HCT116 (cell line): Measurements from ENCODE around the gene SLC9C2. TPM values are rescaled to one million over a fixed set of nuclear protein-coding genes. Genes with fewer than 3 reads are reported as not detected.

Source experiments
- ATAC-seq: fragments of 200-7000 bp; cut with Tn5 transposase; 2 replicates; pipeline ENCODE4 v1.9.1; 2020; ENCODE audit warnings: mild to moderate bottlenecking, moderate library complexity
- BruUV-seq: library from RNA; stranded (reverse); fragments of 400-500 nt; replicated peaks from 2 replicates; lab custom pipeline; 2021; lab: Mats Ljungman, UMichigan
- CTCF ChIA-PET: fragments of 300-600 bp; sonication (Branson Sonifier 250); formaldehyde crosslinking; loops from one replicate; lab custom pipeline; 2021; ENCODE audit warnings: antibody characterized with exemption; lab: Charles Lee
- POLR2A ChIA-PET: fragments of 300-600, 350-600 bp; sonication (Branson Sonifier 250); formaldehyde crosslinking; loops from one replicate; lab custom pipeline; 2021; ENCODE audit warnings: antibody characterized with exemption; lab: Charles Lee
- RAD21 ChIA-PET, 2 experiments: fragments of 300-600 bp; sonication (Branson Sonifier 250); formaldehyde crosslinking; loops; one replicate each; lab custom pipeline; 2023; ENCODE audit warnings: low total read pairs in 2 of 2; ENCODE audit not compliant: uncharacterized antibody in 2 of 2, unreplicated experiment in 2 of 2, low non-redundant PET in 1 of 2; lab: Charles Lee
- DNase-seq: peaks from one replicate; pipeline ENCODE4 v3.0.0-alpha.2; 2010; ENCODE audit warnings: low read depth, low spot score
- H2AFZ ChIP-seq: fragments of 200-600 bp; shearing (Covaris generic), sonication (generic); 2 replicates; pipeline ENCODE4 v1.6.1; 2017; ENCODE audit warnings: low read depth, mixed run types, mixed read lengths, antibody characterized with exemption, low read length; ENCODE audit not compliant: poor library complexity, severe bottlenecking
- H3K27ac ChIP-seq: 2 replicates; pipeline ENCODE4 v1.5.1; 2012; ENCODE audit warnings: low read depth, low read length
- H3K27me3 ChIP-seq: fragments of 200-600 bp; sonication (generic); 2 replicates; pipeline ENCODE4 v1.6.1; 2016; ENCODE audit warnings: mixed run types, low read length, mixed read lengths; ENCODE audit not compliant: insufficient read depth
- H3K36me3 ChIP-seq, 2 experiments: fragments of 200-500 bp in 1 of 2; fragments of 200-600 bp in 1 of 2; sonication (Bioruptor generic) in 1 of 2; sonication (generic) in 1 of 2; 2 replicates each; pipeline versions ENCODE4 v1.5.1 to v1.6.1; 2014 to 2016; ENCODE audit warnings: low read length in 2 of 2, inconsistent platforms in 1 of 2, mixed read lengths in 1 of 2, mixed run types in 1 of 2; ENCODE audit not compliant: insufficient read depth in 2 of 2, control insufficient read depth in 1 of 2
- H3K4me1 ChIP-seq, 2 experiments: fragments of 200-600 bp in 1 of 2; sonication (generic) in 1 of 2; 2 replicates each; pipeline versions ENCODE4 v1.5.1 to v1.6.1; 2012 to 2017; ENCODE audit warnings: low read length in 2 of 2, inconsistent platforms in 1 of 2, mild to moderate bottlenecking in 1 of 2, mixed read lengths in 1 of 2, mixed run types in 1 of 2, moderate library complexity in 1 of 2; ENCODE audit not compliant: insufficient read depth in 2 of 2, control insufficient read depth in 1 of 2
- H3K4me2 ChIP-seq: fragments of 200-600 bp; sonication (generic); 2 replicates; pipeline ENCODE4 v1.6.1; 2017; ENCODE audit warnings: mixed run types, low read length, mixed read lengths
- H3K4me3 ChIP-seq, 2 experiments: fragments of 200-600 bp in 1 of 2; sonication (generic) in 1 of 2; replicated peaks in 1 of 2; 2 replicates each; pipeline ENCODE4 v1.5.1; 2011 to 2016; ENCODE audit warnings: low read length in 2 of 2, control low read depth in 1 of 2, low read depth in 1 of 2, mild to moderate bottlenecking in 1 of 2, mixed read lengths in 1 of 2, mixed run types in 1 of 2
- H3K79me2 ChIP-seq: fragments of 200-600 bp; sonication (generic); 2 replicates; pipeline ENCODE4 v1.6.1; 2017; ENCODE audit warnings: mild to moderate bottlenecking, mixed run types, low read length, moderate library complexity, mixed read lengths; ENCODE audit not compliant: insufficient read depth
- H3K9ac ChIP-seq: fragments of 200-600 bp; sonication (generic); 2 replicates; pipeline ENCODE4 v1.6.1; 2016; ENCODE audit warnings: low read length, mixed read lengths
- H3K9me2 ChIP-seq: fragments of 200-600 bp; sonication (generic), shearing (Covaris generic); 2 replicates; pipeline ENCODE4 v1.6.1; 2017; ENCODE audit warnings: mixed run types, mild to moderate bottlenecking, moderate library complexity; ENCODE audit not compliant: insufficient read depth
- H3K9me3 ChIP-seq, 2 experiments: fragments of 200-500 bp in 1 of 2; fragments of 200-600 bp in 1 of 2; sonication (Bioruptor generic) in 1 of 2; sonication (generic) in 1 of 2; 2 replicates each; pipeline ENCODE4 v1.6.1; 2014 to 2017; ENCODE audit warnings: low read length in 2 of 2, mixed read lengths in 2 of 2, inconsistent platforms in 1 of 2, low read depth in 1 of 2, mild to moderate bottlenecking in 1 of 2, mixed run types in 1 of 2, moderate library complexity in 1 of 2; ENCODE audit not compliant: control insufficient read depth in 1 of 2, insufficient read depth in 1 of 2
- H4K20me1 ChIP-seq: fragments of 200-600 bp; sonication (generic), shearing (Covaris generic); 2 replicates; pipeline ENCODE4 v1.6.1; 2017; ENCODE audit warnings: mixed run types, mild to moderate bottlenecking, moderate library complexity; ENCODE audit not compliant: insufficient read depth
- ATF3 ChIP-seq: IDR thresholded peaks from 2 replicates; pipeline ENCODE4 v1.6.1; 2012
- CEBPB ChIP-seq: IDR thresholded peaks from 2 replicates; pipeline ENCODE4 v1.6.1; 2012; ENCODE audit warnings: low read depth
- EGR1 ChIP-seq: IDR thresholded peaks from 2 replicates; pipeline ENCODE4 v1.6.1; 2012; ENCODE audit warnings: low read depth
- EZH2 ChIP-seq: fragments of 200-600 bp; sonication (generic); IDR thresholded peaks from 2 replicates; pipeline ENCODE4 v1.6.1; 2017; ENCODE audit warnings: antibody characterized with exemption, mixed run types
- MAX ChIP-seq: IDR thresholded peaks from 2 replicates; pipeline ENCODE4 v1.6.1; 2012
- SP1 ChIP-seq: IDR thresholded peaks from 2 replicates; pipeline ENCODE4 v1.6.1; 2012; ENCODE audit warnings: low read depth
- ZBTB33 ChIP-seq: IDR thresholded peaks from 2 replicates; pipeline ENCODE4 v1.6.1; 2011; ENCODE audit warnings: mild to moderate bottlenecking, low read length, moderate library complexity; ENCODE audit not compliant: insufficient replicate concordance; ENCODE audit errors: extremely low read depth
- ZFX ChIP-seq: fragments of 450-650 bp; IDR thresholded peaks from 2 replicates; pipeline ENCODE4 v1.6.1; 2017
- ZNF274 ChIP-seq: fragments of 200-500 bp; sonication (Bioruptor generic); IDR thresholded peaks from 2 replicates; pipeline ENCODE4 v1.6.1; 2014; ENCODE audit warnings: mild to moderate bottlenecking, low read depth, low read length, inconsistent platforms
- intact Hi-C: fragments of 100-400 bp; cut with micrococcal nuclease; formaldehyde crosslinking; loops from 2 replicates; pipeline ENCODE4 v1.10.0; 2022
- total RNA-seq: library from RNA; stranded (reverse); gene quantifications from one replicate; pipeline ENCODE4 v1.2.1, GENCODE V29; 2021; ENCODE audit not compliant: unreplicated experiment

Gene SLC9C2
- total RNA-seq, 1 experiment from 2014 or later, result not detected

- TF ChIP-seq ATF3 (no peak), ZBTB33 (no peak), CEBPB (no peak), EZH2 (no peak), ZFX (no peak), SP1 (no peak), MAX (no peak), EGR1 (no peak), ZNF274 (no peak)
- TF ChIP-seq, all 23 proteins: peak for 0
- Histone ChIP-seq H3K9me3 (no peaks in the 10 kb centered on the region), H3K4me2 (no peak overlapping the region), H3K27me3 (no peaks in the 10 kb centered on the region), H3K4me1 (no peaks in the 10 kb centered on the region), H4K20me1 (no peaks in the 10 kb centered on the region), H2AFZ (no peak overlapping the region), H3K4me3 (no peak overlapping the region), H3K27ac (no peak overlapping the region), H3K36me3 (no peaks in the 10 kb centered on the region), H3K9ac (no peak overlapping the region), H3K9me2 (no peaks in the 10 kb centered on the region), H3K79me2 (no peaks in the 10 kb centered on the region)
- CTCF ChIA-PET, result no interaction called here
- no TSS peak for BruUV-seq
- DNase-seq, result no peak
- RAD21 ChIA-PET, result no interaction called here
- ATAC-seq, result no peak
- POLR2A ChIA-PET, result no interaction called here
- intact Hi-C loops, result no loop called here
Observed at GRCh38 chr1:173581383-173582079, 21.3 kb downstream of the SLC9C2 start.
